C4-2B (cell line): ENCODE results near the gene PGS1.

Experiments used
- CTCF ChIP-seq: fragments of 450-650 bp; conservative IDR thresholded peaks from 2 replicates; pipeline ENCODE4 v1.5.1; 2017; ENCODE audit warnings: mild to moderate bottlenecking
- ZFX ChIP-seq: fragments of 450-650 bp; IDR thresholded peaks from 2 replicates; pipeline ENCODE4 v1.6.1; 2017

GRCh38 chr17:78330570-78331224 is 47.8 kb upstream of the PGS1 start:
- TF ChIP-seq CTCF (no peak), ZFX (no peak)
